ENCODE measurements around the gene GPC1. TPM values are rescaled to one million over a fixed set of nuclear protein-coding genes. Genes with fewer than 3 reads are reported as not detected.

GPC1 gene
- total RNA-seq, 1 donor from 2014 or later: 91.4 TPM

GRCh38 chr2:240412975-240413812 is 22.3 kb upstream of the GPC1 start:
- peaks cover 5% of the 10 kb centered on the region for H3K27me3 Mint-ChIP-seq
- no peak for DNase-seq (ENCODE audit: low spot score, unreplicated experiment)
- no peaks in the 10 kb centered on the region for H3K36me3 Mint-ChIP-seq (ENCODE audit: insufficient read depth)
- no peak overlapping the region for H3K4me3 Mint-ChIP-seq (ENCODE audit: low read depth)
- no peak for TF ChIP-seq CTCF (IDR thresholded peaks at IDR 0.05; ENCODE audit: unreplicated experiment)
- no peak overlapping the region for H3K27ac Mint-ChIP-seq
- no peaks in the 10 kb centered on the region for H3K4me1 Mint-ChIP-seq (ENCODE audit: low read depth)
- H3K9me3 Mint-ChIP-seq (ENCODE audit: low read depth): no peaks in the 10 kb centered on the region

GRCh38 chr2:240413813-240414429 is 21.5 kb upstream of the GPC1 start:
- Mint-ChIP-seq H3K27me3 (peaks cover 5% of the 10 kb centered on the region), H3K27ac (no peak overlapping the region), H3K9me3 (ENCODE audit: low read depth) (peaks cover 5% of the 10 kb centered on the region), H3K4me3 (ENCODE audit: low read depth) (no peak overlapping the region), H3K4me1 (ENCODE audit: low read depth) (no peaks in the 10 kb centered on the region), H3K36me3 (ENCODE audit: insufficient read depth) (no peaks in the 10 kb centered on the region)
- no peak for TF ChIP-seq CTCF (IDR thresholded peaks at IDR 0.05; ENCODE audit: unreplicated experiment)
- no peak for DNase-seq (ENCODE audit: low spot score, unreplicated experiment)

- H3K4me1 Mint-ChIP-seq (ENCODE audit: low read depth): no peaks in the 10 kb centered on the region
- no peak overlapping the region for H3K4me3 Mint-ChIP-seq (ENCODE audit: low read depth)
- DNase-seq (ENCODE audit: low spot score, unreplicated experiment): no peak
- no peaks in the 10 kb centered on the region for H3K27me3 Mint-ChIP-seq
- H3K27ac Mint-ChIP-seq: no peak overlapping the region
- peaks cover 5% of the 10 kb centered on the region for H3K9me3 Mint-ChIP-seq (ENCODE audit: low read depth)
- TF ChIP-seq CTCF (IDR thresholded peaks at IDR 0.05; ENCODE audit: unreplicated experiment): no peak
- H3K36me3 Mint-ChIP-seq (ENCODE audit: insufficient read depth): no peaks in the 10 kb centered on the region
Measured at GRCh38 chr2:240416821-240417220, 18.6 kb upstream of the GPC1 start.

- no peak for DNase-seq (ENCODE audit: low spot score, unreplicated experiment)
- Mint-ChIP-seq H3K4me1 (ENCODE audit: low read depth) (peaks cover 6% of the 10 kb centered on the region), H3K9me3 (ENCODE audit: low read depth) (peaks cover 8% of the 10 kb centered on the region), H3K36me3 (ENCODE audit: insufficient read depth) (no peaks in the 10 kb centered on the region), H3K4me3 (ENCODE audit: low read depth) (no peak overlapping the region), H3K27ac (no peak overlapping the region), H3K27me3 (no peaks in the 10 kb centered on the region)
- no peak for TF ChIP-seq CTCF (IDR thresholded peaks at IDR 0.05; ENCODE audit: unreplicated experiment)
Measured at GRCh38 chr2:240418311-240418710, 17.2 kb upstream of the GPC1 start.

GRCh38 chr2:240419271-240419670 is 16.2 kb upstream of the GPC1 start:
- H3K9me3 Mint-ChIP-seq (ENCODE audit: low read depth): peaks cover 8% of the 10 kb centered on the region
- H3K4me3 Mint-ChIP-seq (ENCODE audit: low read depth): no peak overlapping the region
- TF ChIP-seq CTCF (IDR thresholded peaks at IDR 0.05; ENCODE audit: unreplicated experiment): no peak
- H3K27me3 Mint-ChIP-seq: no peaks in the 10 kb centered on the region
- H3K36me3 Mint-ChIP-seq (ENCODE audit: insufficient read depth): no peaks in the 10 kb centered on the region
- peaks cover 6% of the 10 kb centered on the region for H3K4me1 Mint-ChIP-seq (ENCODE audit: low read depth)
- no peak for DNase-seq (ENCODE audit: low spot score, unreplicated experiment)
- H3K27ac Mint-ChIP-seq: no peak overlapping the region
